Gastroesophageal sphincter (tissue), 4 donors: Measurements from ENCODE around the gene WDR64. TPM values are rescaled to one million over a fixed set of nuclear protein-coding genes. Genes with fewer than 3 reads are reported as not detected.

Experiments
- ATAC-seq: fragments of 150-250 bp; one replicate; pipeline ENCODE4 v1.9.1; 2016; ENCODE audit warnings: mild to moderate bottlenecking, moderate library complexity
- H3K27ac ChIP-seq, 4 donors: fragments of 200-600 bp; sonication (generic) in 3 of 4; 1 replicate in 3 of 4; 2 replicates in 1 of 4; pipeline ENCODE4 v1.5.1; 2016 to 2019
- H3K27me3 ChIP-seq: fragments of 200-600 bp; sonication (generic); one replicate; pipeline ENCODE4 v1.5.1; 2019
- H3K36me3 ChIP-seq, 2 donors: fragments of 200-600 bp; sonication (generic); one replicate each; pipeline ENCODE4 v1.5.1; 2019; ENCODE audit warnings: control low read depth in 1 of 2
- H3K4me1 ChIP-seq, 3 donors: fragments of 200-600 bp; sonication (generic); 1 replicate in 2 of 3; 2 replicates in 1 of 3; pipeline ENCODE4 v1.5.1; 2016 to 2019; ENCODE audit warnings: control low read depth in 2 of 3
- H3K4me3 ChIP-seq, 2 donors: fragments of 200-600 bp; sonication (generic); one replicate each; pipeline ENCODE4 v1.5.1; 2019; ENCODE audit warnings: mild to moderate bottlenecking in 1 of 2, moderate library complexity in 1 of 2
- H3K9me3 ChIP-seq, 3 donors: fragments of 200-600 bp; sonication (generic); one replicate each; pipeline ENCODE4 v1.5.1; 2017 to 2019; ENCODE audit warnings: control low read depth in 2 of 3
- EP300 ChIP-seq: sonication (generic); formaldehyde crosslinking; IDR thresholded peaks from one replicate; pipeline ENCODE4 v1.6.1; 2017; ENCODE audit warnings: antibody characterized with exemption, mild to moderate bottlenecking
- POLR2A ChIP-seq, 2 donors: fragments of 450-650 bp; IDR thresholded peaks; one replicate each; pipeline ENCODE4 v1.6.1; 2017; ENCODE audit warnings: antibody characterized with exemption in 2 of 2, mild to moderate bottlenecking in 2 of 2, moderate library complexity in 1 of 2
- POLR2AphosphoS5 ChIP-seq: sonication (generic); formaldehyde crosslinking; IDR thresholded peaks from one replicate; pipeline ENCODE4 v1.6.1; 2017; ENCODE audit warnings: antibody characterized with exemption
- WGBS, 2 donors: methylation state at CpG; one replicate each; pipeline ENCODE4 v1.1.5; 2018; ENCODE audit warnings: low coverage in 1 of 2; 5-methylcytosine and 5-hydroxymethylcytosine counted together
- total RNA-seq, 4 donors: library from RNA; depleted of rRNA; stranded (reverse); fragments of >200 nt; gene quantifications; one replicate each; pipeline ENCODE4 v1.1.0, GENCODE V29; 2016
- TF ChIP-seq, protein P1 (sequence below), 4 experiments: fragments of 200-600 bp in 2 of 4; fragments of 450-650 bp in 2 of 4; sonication (generic) in 1 of 4; IDR thresholded peaks; one replicate each; pipeline ENCODE4 v1.5.1; 2017 to 2019; ENCODE audit warnings: antibody characterized with exemption in 4 of 4, mild to moderate bottlenecking in 2 of 4, moderate library complexity in 2 of 4

WDR64 gene
- total RNA-seq, 4 donors from 2014 or later, result 0.16 TPM; not detected in 3

DNA sequence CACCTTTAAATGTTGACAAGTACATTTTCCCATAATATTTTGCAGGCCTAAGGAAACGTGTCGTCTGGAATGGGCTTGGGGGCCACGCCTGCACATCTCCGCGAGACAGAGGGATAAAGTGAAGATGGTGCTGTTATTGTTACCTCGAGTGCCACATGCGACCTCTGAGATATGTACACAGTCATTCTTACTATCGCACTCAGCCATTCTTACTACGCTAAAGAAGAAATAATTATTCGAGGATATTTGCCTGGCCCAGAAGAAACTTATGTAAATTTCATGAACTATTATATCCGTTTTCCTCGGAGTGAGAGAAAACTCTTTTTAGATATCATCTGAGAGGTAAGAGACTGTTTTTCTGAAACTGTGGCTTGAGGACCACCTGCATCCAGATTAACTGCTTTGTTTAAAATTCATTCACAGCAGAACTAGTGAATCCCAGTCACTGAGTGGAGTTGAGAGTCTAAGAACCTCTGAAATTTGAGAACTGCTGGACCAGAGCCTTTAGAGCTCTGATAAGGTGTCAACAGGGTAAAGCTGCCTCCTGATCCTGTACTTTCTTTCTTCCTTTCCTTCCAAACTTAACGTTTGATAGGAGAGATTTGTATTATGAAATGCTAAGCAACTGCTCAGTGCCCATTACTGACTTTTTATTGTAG, 196.7 kb downstream of the WDR64 start:
- H3K4me1 ChIP-seq, result peaks cover 0 to 15% (median 5%) of the 10 kb centered on the region in 3 donors
- H3K9me3 ChIP-seq, result no peaks in the 10 kb centered on the region
- no peaks in the 10 kb centered on the region for H3K36me3 ChIP-seq
- ATAC-seq, result no peak
- TF ChIP-seq POLR2AphosphoS5 (no peak), EP300 (no peak), POLR2A (IDR thresholded peaks at IDR 0.05) (no peak)
- TF ChIP-seq, protein P1, sequence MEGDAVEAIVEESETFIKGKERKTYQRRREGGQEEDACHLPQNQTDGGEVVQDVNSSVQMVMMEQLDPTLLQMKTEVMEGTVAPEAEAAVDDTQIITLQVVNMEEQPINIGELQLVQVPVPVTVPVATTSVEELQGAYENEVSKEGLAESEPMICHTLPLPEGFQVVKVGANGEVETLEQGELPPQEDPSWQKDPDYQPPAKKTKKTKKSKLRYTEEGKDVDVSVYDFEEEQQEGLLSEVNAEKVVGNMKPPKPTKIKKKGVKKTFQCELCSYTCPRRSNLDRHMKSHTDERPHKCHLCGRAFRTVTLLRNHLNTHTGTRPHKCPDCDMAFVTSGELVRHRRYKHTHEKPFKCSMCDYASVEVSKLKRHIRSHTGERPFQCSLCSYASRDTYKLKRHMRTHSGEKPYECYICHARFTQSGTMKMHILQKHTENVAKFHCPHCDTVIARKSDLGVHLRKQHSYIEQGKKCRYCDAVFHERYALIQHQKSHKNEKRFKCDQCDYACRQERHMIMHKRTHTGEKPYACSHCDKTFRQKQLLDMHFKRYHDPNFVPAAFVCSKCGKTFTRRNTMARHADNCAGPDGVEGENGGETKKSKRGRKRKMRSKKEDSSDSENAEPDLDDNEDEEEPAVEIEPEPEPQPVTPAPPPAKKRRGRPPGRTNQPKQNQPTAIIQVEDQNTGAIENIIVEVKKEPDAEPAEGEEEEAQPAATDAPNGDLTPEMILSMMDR (IDR thresholded peaks at IDR 0.05), result no peak
- WGBS, 2 donors, result 4 to 7% methylated on average over 13 of the region's 13 CpGs
- H3K27ac ChIP-seq, result no peak overlapping the region
- H3K4me3 ChIP-seq, result peak overlapping the region in 1 of 2 donors; percentile 64
- H3K27me3 ChIP-seq, result no peaks in the 10 kb centered on the region

DNA sequence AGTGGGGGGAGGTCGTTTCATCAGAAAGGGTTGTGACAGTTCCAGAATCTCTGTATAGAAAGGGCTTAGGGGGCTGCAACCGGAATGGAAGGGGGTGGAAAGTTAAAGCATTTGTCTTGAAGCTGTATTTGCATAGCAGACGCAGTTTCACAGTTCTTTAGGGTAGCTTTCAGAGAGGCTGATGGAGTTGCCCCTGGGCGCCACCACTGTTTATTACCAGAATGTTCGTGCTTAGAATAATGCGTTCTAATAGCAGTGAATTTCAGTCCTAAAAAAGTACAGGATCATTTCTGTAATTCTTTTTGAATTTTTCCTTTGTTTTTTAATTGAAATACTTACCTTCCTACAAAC, 197.2 kb downstream of the WDR64 start:
- H3K4me1 ChIP-seq, result peaks cover 0 to 15% (median 5%) of the 10 kb centered on the region in 3 donors
- no peak for TF ChIP-seq POLR2AphosphoS5
- TF ChIP-seq, protein P1 (IDR thresholded peaks at IDR 0.05), result no peak
- no peak for TF ChIP-seq EP300
- no peak for TF ChIP-seq POLR2A (IDR thresholded peaks at IDR 0.05)
- no peaks in the 10 kb centered on the region for H3K36me3 ChIP-seq
- H3K4me3 ChIP-seq, result no peak overlapping the region
- no peak overlapping the region for H3K27ac ChIP-seq
- H3K9me3 ChIP-seq, result no peaks in the 10 kb centered on the region
- H3K27me3 ChIP-seq, result no peaks in the 10 kb centered on the region
- no peak for ATAC-seq
- WGBS, 2 donors, result 50 to 53% methylated on average over 5 to 6 of the region's 6 CpGs

Other genes with a start within 250 kb of the WDR64 start
- 10 to 100 TPM; 61.4 to 96.5 (median 72.8) TPM for gene FH, start 132.5 kb upstream of the WDR64 start, total RNA-seq
- 1 to 10 TPM in 2 of 4 donors, under 1 TPM in 1, not detected in 1; 0.62 to 3.1 (median 1.1) TPM for gene KMO, start 119.9 kb upstream of the WDR64 start, total RNA-seq
- gene CHML, start 11.9 kb upstream of the WDR64 start, total RNA-seq, result 10 to 100 TPM in 1 of 4 donors, 1 to 10 TPM in 3; 5.3 to 10.2 (median 8.8) TPM
- gene OPN3, start 11.9 kb upstream of the WDR64 start, total RNA-seq, result 10 to 100 TPM in 1 of 4 donors, 1 to 10 TPM in 3; 3.5 to 13.9 (median 4.8) TPM
- gene EXO1, start 195.9 kb downstream of the WDR64 start, total RNA-seq, result under 1 TPM in 1 of 4 donors, not detected in 3; 0.30 TPM